Endometrium (tissue), 2 donors: Measurements from ENCODE around the gene POMT1.
"Not testable (repeated sequence)": the region's sequence is repeated elsewhere in the genome, so short reads cannot be mapped to it uniquely, and the experiment has no call there.

Experiments used
- FAIRE-seq: peaks from 2 replicates; lab custom pipeline; 2012; peaks lifted over from hg19 to GRCh38; lab: Jason Lieb, UNC
- donor health status: control.
- donor health status: control.

Gene POMT1

GRCh38 chr9:131525643-131526565 lies 23.2 kb downstream of the POMT1 start:
- no peak for FAIRE-seq

GRCh38 chr9:131528186-131528585 lies 25.5 kb downstream of the POMT1 start:
- no peak for FAIRE-seq

- no peak for FAIRE-seq
Measured at GRCh38 chr9:131528886-131529505, 26.3 kb downstream of the POMT1 start.

- FAIRE-seq, result no peak
Measured at GRCh38 chr9:131529597-131530545, 27.2 kb downstream of the POMT1 start.

GRCh38 chr9:131530546-131530919 lies 27.8 kb downstream of the POMT1 start:
- FAIRE-seq, result no peak

GRCh38 chr9:131530920-131531832 lies 28.5 kb downstream of the POMT1 start, which contains the start of gene UCK1:
TSS of gene UCK1 (minus strand) at chr9:131531263. CDS start at chr9:131531174, 89 bp downstream.
- FAIRE-seq, result no peak

- no peak for FAIRE-seq
Measured at GRCh38 chr9:131534721-131535237, 32.1 kb downstream of the POMT1 start.

- FAIRE-seq, result no peak
Measured at GRCh38 chr9:131537946-131538345, 35.2 kb downstream of the POMT1 start.

- FAIRE-seq, result no peak
Measured at GRCh38 chr9:131539223-131539923, 36.7 kb downstream of the POMT1 start.

- no peak for FAIRE-seq
Measured at GRCh38 chr9:131543141-131543540, 40.4 kb downstream of the POMT1 start.

GRCh38 chr9:131545003-131545785 lies 42.5 kb downstream of the POMT1 start, which contains the start of gene PRRT1B:
TSS of gene PRRT1B (plus strand) at chr9:131545523. CDS start at chr9:131545616, 93 bp downstream.
- no peak for FAIRE-seq

- FAIRE-seq, result no peak
Measured at GRCh38 chr9:131545786-131546335, 43.1 kb downstream of the POMT1 start.

GRCh38 chr9:131546336-131547084 lies 43.8 kb downstream of the POMT1 start:
- no peak for FAIRE-seq

GRCh38 chr9:131549186-131549585 lies 46.5 kb downstream of the POMT1 start:
- not testable (repeated sequence) for FAIRE-seq

GRCh38 chr9:131550465-131550864 lies 47.7 kb downstream of the POMT1 start:
- FAIRE-seq, result not testable (repeated sequence)

- no peak for FAIRE-seq
Measured at GRCh38 chr9:131552030-131552429, 49.3 kb downstream of the POMT1 start.

GRCh38 chr9:131554087-131554842 lies 51.5 kb downstream of the POMT1 start:
- no peak for FAIRE-seq
